Right cardiac atrium (tissue), 5 donors: ENCODE results near the gene ACTL6B. TPM values are rescaled to one million over a fixed set of nuclear protein-coding genes. Genes with fewer than 3 reads are reported as not detected.
A peak's percentile ranks its signal among the peaks of the same experiment; 100 is the strongest.
"Not testable (repeated sequence)": the region's sequence is repeated elsewhere in the genome, so short reads cannot be mapped to it uniquely, and the experiment has no call there.

Experiments used
- ATAC-seq, 2 donors: fragments of 200-7000 bp; cut with Tn5 transposase; one replicate each; pipeline versions ENCODE4 v1.8.0 to v1.9.1; 2020; ENCODE audit warnings: moderate library complexity in 2 of 2, mild to moderate bottlenecking in 1 of 2
- DNase-seq, 3 donors: peaks; one replicate each; pipeline ENCODE4 v3.0.0-alpha.2; 2020
- H3K27ac ChIP-seq: one replicate; pipeline ENCODE4 v1.5.1; 2013; ENCODE audit warnings: mild to moderate bottlenecking, low read length, control low read depth, moderate library complexity
- H3K27me3 ChIP-seq: one replicate; pipeline ENCODE4 v1.6.1; 2013; ENCODE audit not compliant: control insufficient read depth, insufficient read depth
- H3K4me1 ChIP-seq: one replicate; pipeline ENCODE4 v1.6.1; 2013; ENCODE audit warnings: low read length; ENCODE audit not compliant: control insufficient read depth, insufficient read depth
- H3K4me3 ChIP-seq: one replicate; pipeline ENCODE4 v1.5.1; 2013; ENCODE audit warnings: low read length, control low read depth
- H3K9me3 ChIP-seq: one replicate; pipeline ENCODE4 v1.6.1; 2013; ENCODE audit warnings: low read length; ENCODE audit not compliant: control insufficient read depth
- WGBS: extraction: QIAGEN DNeasy Blood & Tissue Kit; methylation state at CpG from one replicate; pipeline ENCODE4 v1.1.7; 2013; 5-methylcytosine and 5-hydroxymethylcytosine counted together
- intact Hi-C, 4 donors: fragments of 100-400 bp; cut with DNase I; formaldehyde crosslinking; loops; one replicate each; pipeline versions ENCODE4 v1.11.0 to v1.14.0; 2022 to 2023
- long read RNA-seq, 4 donors: library from polyadenylated mRNA; unstranded; transcript quantifications; one replicate each; pipeline ENCODE4 v2.0.0, GENCODE V29; 2020 to 2021
- polyA plus RNA-seq: library from polyadenylated mRNA; stranded (reverse); fragments of 200-250 nt; gene quantifications from one replicate; pipeline ENCODE4 v1.2.3, GENCODE V29; 2013
- total RNA-seq, 4 donors: library from RNA; stranded (reverse); fragmentation: NEBNext Ultra II Directional; extraction: Animal tissue kit (Norgen Biotek cat#: 25700); gene quantifications; one replicate each; pipeline ENCODE4 v1.2.1, GENCODE V29; 2021
- donor health status: healthy with polysubstance abuse.
- donor health status: DM: no; HTN: yes; CAD: no.
- donor health status: DM: no; HTN: no; CAD: no.
- donor health status: DM: no; HTN: yes; CAD: no; lungs with severe emphysema.
- donor health status: DM: yes; HTN: yes; CAD: no.

ACTL6B gene
- total RNA-seq (not detected), polyA plus RNA-seq (not detected)
- long read RNA-seq, donor 1 = 0 reads
- long read RNA-seq, donor 2 = 0 reads
- long read RNA-seq, donor 3 = 0 reads
- long read RNA-seq, donor 4 = 0 reads

DNA sequence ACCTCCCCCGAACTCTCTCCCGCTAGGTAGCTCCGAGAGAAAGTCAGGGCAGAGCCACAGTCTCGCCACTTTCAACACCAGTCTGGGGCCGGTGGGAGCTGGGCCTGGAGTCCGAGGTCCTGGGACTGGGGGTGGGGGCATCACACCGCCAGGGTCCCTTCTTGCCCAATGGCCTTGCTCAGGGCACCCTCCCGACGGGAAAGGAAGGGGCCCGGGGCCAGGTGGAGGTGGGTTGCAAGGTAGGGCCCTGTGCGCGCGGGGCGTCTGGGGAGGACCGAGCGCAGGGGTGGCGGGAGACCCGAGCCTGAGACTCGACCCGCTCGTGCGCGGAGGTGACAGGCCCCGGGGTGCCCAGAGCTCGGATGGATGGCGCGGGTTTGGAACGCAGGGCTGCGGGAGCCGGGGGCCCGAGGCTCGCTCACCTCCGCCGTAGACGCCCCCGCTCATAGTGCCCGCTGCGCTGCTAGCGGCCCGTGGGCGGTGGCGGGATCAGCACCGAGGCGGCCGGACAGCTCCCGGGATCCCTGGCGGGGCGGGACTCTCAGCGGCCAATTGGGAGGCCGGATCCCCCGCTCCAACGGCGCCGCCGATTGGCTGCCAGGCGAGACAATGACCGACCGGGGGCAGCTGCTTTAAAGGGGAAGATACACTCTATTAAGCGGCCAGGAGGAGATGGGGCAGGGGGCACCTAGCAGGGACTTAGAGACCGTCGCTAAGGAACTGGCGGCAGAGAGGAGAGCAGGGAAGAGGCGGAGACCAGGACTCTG is at the start of gene ACTL6B:
TSS of gene ACTL6B (minus strand) at position 541 of the 767 bp plus-strand sequence. CDS start at position 447, 94 bp downstream.
- intact Hi-C loops = no loop called here
- Histone ChIP-seq H3K27ac (no peak within 1 kb of the TSS), H3K4me3 (no peak within 1 kb of the TSS), H3K9me3 (no peaks in the 10 kb centered on the region), H3K27me3 (peaks cover 3% of the 10 kb centered on the region), H3K4me1 (peaks cover 3% of the 10 kb centered on the region)
- DNase-seq (peak; percentile 60 to 86 (median 80)), ATAC-seq (peak; percentile 49 to 77)
- WGBS = 10% methylated on average over 63 of the region's 63 CpGs

DNA sequence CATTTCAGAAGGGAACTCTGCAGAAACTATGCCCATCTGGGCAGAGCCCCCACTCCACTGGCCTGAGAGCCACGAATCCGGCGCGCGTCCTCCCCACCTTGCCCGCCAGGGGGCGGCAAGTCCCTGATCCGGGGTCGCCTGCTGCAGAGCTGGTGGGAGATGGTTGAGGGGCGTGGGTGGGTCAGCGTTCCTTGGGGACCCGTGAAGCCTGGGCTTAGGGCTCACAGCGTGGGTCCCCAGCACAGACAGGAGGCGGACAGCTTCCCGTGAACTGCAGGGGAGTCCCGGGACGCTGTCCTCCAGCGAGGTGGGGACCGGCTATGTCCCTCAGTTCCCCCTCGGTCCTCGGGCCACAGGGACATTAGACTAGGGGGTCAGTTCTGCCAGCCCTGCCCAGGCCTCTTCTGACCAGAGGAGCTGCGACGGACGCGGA is 49.1 kb upstream of the ACTL6B start:
- H3K4me1 ChIP-seq = no peaks in the 10 kb centered on the region
- WGBS = 0% methylated on average over 25 of the region's 25 CpGs

GRCh38 chr7:100701089-100701488 is 44.8 kb upstream of the ACTL6B start:
- not testable (repeated sequence) for DNase-seq, ATAC-seq
- 50% methylated on average over 3 of the region's 3 CpGs for WGBS

More for the DNA sequence above, 49.1 kb upstream of the ACTL6B start:
- Histone ChIP-seq H3K4me3 (peak overlapping the region; percentile 69), H3K27ac (peak overlapping the region; percentile 71), H3K9me3 (no peaks in the 10 kb centered on the region), H3K27me3 (no peaks in the 10 kb centered on the region)
- ATAC-seq (peak; percentile 82), DNase-seq (peak; percentile 80 to 93 (median 93))
- intact Hi-C loops = loop anchor here in 1 of 4 donors (5.0 kb wide), 1 partner anchor 147 kb away; the partner anchor contains the start of gene SLC12A9

DNA sequence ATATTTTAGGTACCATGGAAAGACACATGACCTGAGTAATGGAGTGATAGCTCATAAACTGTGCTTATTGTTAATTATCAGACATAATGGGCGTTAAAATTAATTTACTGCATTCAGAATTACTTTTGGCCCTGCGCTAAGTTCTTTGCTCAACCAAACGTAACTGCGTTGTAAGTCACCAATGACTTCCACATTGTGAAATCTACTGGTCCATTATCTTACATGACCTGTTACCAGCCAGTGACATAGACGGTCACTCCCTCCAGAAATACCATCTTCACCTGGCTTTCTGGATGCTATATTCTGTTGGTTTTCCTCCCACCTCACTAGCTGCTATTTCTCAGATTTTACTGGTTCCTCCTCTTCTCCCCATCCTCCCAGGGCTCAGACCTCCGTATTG is 42.8 kb upstream of the ACTL6B start:
- H3K27ac ChIP-seq = no peak overlapping the region

More at GRCh38 chr7:100701089-100701488, 44.8 kb upstream of the ACTL6B start:
- H3K27me3 ChIP-seq, H3K9me3 ChIP-seq, H3K27ac ChIP-seq, intact Hi-C loops, H3K4me1 ChIP-seq, H3K4me3 ChIP-seq: not testable (repeated sequence)

GRCh38 chr7:100696123-100696521 is 39.9 kb upstream of the ACTL6B start:
- H3K27ac ChIP-seq = no peak overlapping the region
- 82% methylated on average over 6 of the region's 6 CpGs for WGBS
- DNase-seq = no peak
- no peak for ATAC-seq
- peaks cover 3% of the 10 kb centered on the region for H3K4me1 ChIP-seq
- no peak overlapping the region for H3K4me3 ChIP-seq
- intact Hi-C loops = loop anchor here in 3 of 4 donors (10.0 kb wide), 2 partner anchors 159 to 231 kb away; partner anchors contain the start of genes SPACDR (in 2 of the 3) and SLC12A9 (in 1 of the 3)
- H3K9me3 ChIP-seq = no peaks in the 10 kb centered on the region
- no peaks in the 10 kb centered on the region for H3K27me3 ChIP-seq

More for the DNA sequence above, 42.8 kb upstream of the ACTL6B start:
- DNase-seq = no peak
- Histone ChIP-seq H3K27me3 (no peaks in the 10 kb centered on the region), H3K9me3 (no peaks in the 10 kb centered on the region), H3K4me3 (no peak overlapping the region), H3K4me1 (no peaks in the 10 kb centered on the region)
- WGBS = 64% methylated on average over 6 of the region's 6 CpGs
- intact Hi-C loops = loop anchor here in 3 of 4 donors (10.0 kb wide), 2 partner anchors 156 to 234 kb away; partner anchors contain the start of genes SPACDR (in 2 of the 3) and SLC12A9 (in 1 of the 3)
- ATAC-seq = no peak

GRCh38 chr7:100694098-100694745 is 38.0 kb upstream of the ACTL6B start, which contains the start of gene GIGYF1:
Gene GIGYF1, minus strand, starts transcription at chr7:100694250. Its CDS starts 6,012 bp downstream, at chr7:100688238.
- peak; percentile 82 to 93 (median 90) for DNase-seq
- Histone ChIP-seq H3K27ac (peak within 1 kb of the TSS; percentile 40), H3K4me3 (peak within 1 kb of the TSS; percentile 83), H3K9me3 (no peaks in the 10 kb centered on the region), H3K4me1 (peaks cover 6% of the 10 kb centered on the region), H3K27me3 (no peaks in the 10 kb centered on the region)
- under 1% methylated on average over 65 of the region's 102 CpGs for WGBS
- peak; percentile 55 to 70 for ATAC-seq
- intact Hi-C loops = loop anchor here (5.0 to 10.0 kb wide), 4 partner anchors 72 to 229 kb away; partner anchors contain the start of genes SPACDR (in 2 of the 4) and SLC12A9 (in 1 of the 4)

GRCh38 chr7:100693312-100694097 is 37.3 kb upstream of the ACTL6B start:
- Histone ChIP-seq H3K27ac (peak overlapping the region; percentile 40), H3K4me1 (peaks cover 6% of the 10 kb centered on the region), H3K27me3 (no peaks in the 10 kb centered on the region), H3K4me3 (peak overlapping the region; percentile 83), H3K9me3 (no peaks in the 10 kb centered on the region)
- under 1% methylated on average over 80 of the region's 81 CpGs for WGBS
- ATAC-seq = peak; percentile 1 to 3
- intact Hi-C loops = loop anchor here (5.0 to 10.0 kb wide), 4 partner anchors 71 to 229 kb away; partner anchors contain the start of genes SPACDR (in 2 of the 4) and SLC12A9 (in 1 of the 4)
- DNase-seq = peak in 2 of 3 donors; percentile 22 to 76

GRCh38 chr7:100692578-100692961 is 36.3 kb upstream of the ACTL6B start:
- no peak overlapping the region for H3K27ac ChIP-seq
- 46% methylated on average over 6 of the region's 6 CpGs for WGBS
- DNase-seq = peak in 1 of 3 donors; percentile 13
- no peak for ATAC-seq
- H3K4me3 ChIP-seq = peak overlapping the region; percentile 83
- peaks cover 6% of the 10 kb centered on the region for H3K4me1 ChIP-seq
- intact Hi-C loops = loop anchor here (5.0 to 10.0 kb wide), 4 partner anchors 70 to 228 kb away; partner anchors contain the start of genes SPACDR (in 2 of the 4) and SLC12A9 (in 1 of the 4)
- no peaks in the 10 kb centered on the region for H3K9me3 ChIP-seq
- no peaks in the 10 kb centered on the region for H3K27me3 ChIP-seq

- ATAC-seq = peak; percentile 82 to 84
- Histone ChIP-seq H3K27ac (peak overlapping the region; percentile 1), H3K4me3 (no peak overlapping the region), H3K27me3 (no peaks in the 10 kb centered on the region), H3K4me1 (peaks cover 6% of the 10 kb centered on the region), H3K9me3 (no peaks in the 10 kb centered on the region)
- intact Hi-C loops = loop anchor here (5.0 to 10.0 kb wide), 4 partner anchors 70 to 227 kb away; partner anchors contain the start of genes SPACDR (in 2 of the 4) and SLC12A9 (in 1 of the 4)
- 21% methylated on average over 28 of the region's 28 CpGs for WGBS
- peak; percentile 77 to 92 (median 92) for DNase-seq
Measured at GRCh38 chr7:100691676-100692577, 35.7 kb upstream of the ACTL6B start.
